ENCODE data around the gene FARSA.
A peak's percentile ranks its signal among the peaks of the same experiment; 100 is the strongest.
"Not testable (repeated sequence)": the region's sequence is repeated elsewhere in the genome, so short reads cannot be mapped to it uniquely, and the experiment has no call there.

The FARSA gene

GRCh38 chr19:12933287-12934072 is at the start of gene FARSA:
FARSA (minus strand) TSS chr19:12933711; CDS start chr19:12933696, 15 bp downstream.
- peak; percentile 95 for DNase-seq

- DNase-seq, result no peak
These were observed 49.6 kb upstream of the FARSA start for GRCh38 chr19:12983091-12983490.

- DNase-seq, result no peak
These were observed 49.1 kb upstream of the FARSA start for GRCh38 chr19:12982648-12983047.

GRCh38 chr19:12979974-12980373 is 46.5 kb upstream of the FARSA start:
- no peak for DNase-seq

- not testable (repeated sequence) for DNase-seq
These were observed 42.6 kb upstream of the FARSA start for GRCh38 chr19:12976109-12976508.

GRCh38 chr19:12975221-12975741 is 41.8 kb upstream of the FARSA start:
- DNase-seq, result no peak

GRCh38 chr19:12974301-12975220 is 41.0 kb upstream of the FARSA start:
- DNase-seq, result no peak

GRCh38 chr19:12973236-12973635 is 39.7 kb upstream of the FARSA start:
- DNase-seq, result no peak

- DNase-seq, result no peak
These were observed 36.7 kb upstream of the FARSA start for GRCh38 chr19:12970070-12970820.

GRCh38 chr19:12969292-12969988 is 35.9 kb upstream of the FARSA start, which contains the start of gene DAND5:
DAND5 (plus strand) TSS chr19:12969576; CDS start chr19:12969661, 85 bp downstream.
- DNase-seq, result no peak

- no peak for DNase-seq
These were observed 34.4 kb upstream of the FARSA start for GRCh38 chr19:12967907-12968306.

- no peak for DNase-seq
These were observed 32.3 kb upstream of the FARSA start for GRCh38 chr19:12965812-12966135.

GRCh38 chr19:12965017-12965811 is 31.7 kb upstream of the FARSA start:
- DNase-seq, result peak; percentile 84

GRCh38 chr19:12959481-12959880 is 26.0 kb upstream of the FARSA start:
- DNase-seq, result no peak

- DNase-seq, result not testable (repeated sequence)
These were observed 24.0 kb upstream of the FARSA start for GRCh38 chr19:12957389-12957952.

GRCh38 chr19:12956446-12957388 is 23.2 kb upstream of the FARSA start, which contains the start of gene GADD45GIP1:
GADD45GIP1 (minus strand) TSS chr19:12957223; CDS start chr19:12957212, 11 bp downstream.
- DNase-seq, result peak; percentile 87

GRCh38 chr19:12955996-12956395 is 22.5 kb upstream of the FARSA start:
- no peak for DNase-seq

- not testable (repeated sequence) for DNase-seq
These were observed 22.1 kb upstream of the FARSA start for GRCh38 chr19:12955575-12955974.

- DNase-seq, result no peak
These were observed 21.1 kb upstream of the FARSA start for GRCh38 chr19:12954612-12954962.
